ENCODE results near the gene IGF1.
"Not testable (repeated sequence)": the region's sequence is repeated elsewhere in the genome, so short reads cannot be mapped to it uniquely, and the experiment has no call there.

IGF1 gene

DNA sequence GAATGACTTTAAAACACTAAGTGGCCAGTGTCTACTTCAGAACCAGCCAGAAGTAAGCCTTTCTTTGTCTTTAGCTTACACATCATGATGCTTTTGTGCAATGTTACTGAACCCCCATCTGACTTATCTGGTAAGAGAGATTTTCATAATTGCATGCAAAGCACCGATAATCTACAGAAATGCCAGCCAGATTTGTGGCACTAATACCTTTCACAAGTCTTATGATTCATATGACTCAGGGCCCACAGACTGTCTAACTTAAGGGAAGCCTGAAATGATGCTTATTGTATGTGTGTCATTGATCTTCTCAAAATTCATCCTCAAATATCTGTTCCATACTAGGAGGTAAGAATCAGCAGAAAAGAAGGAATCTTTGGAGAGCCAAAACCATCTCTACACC, 18.0 kb downstream of the IGF1 start:
- DNase-seq (ENCODE audit: low spot score), result no peak

DNA sequence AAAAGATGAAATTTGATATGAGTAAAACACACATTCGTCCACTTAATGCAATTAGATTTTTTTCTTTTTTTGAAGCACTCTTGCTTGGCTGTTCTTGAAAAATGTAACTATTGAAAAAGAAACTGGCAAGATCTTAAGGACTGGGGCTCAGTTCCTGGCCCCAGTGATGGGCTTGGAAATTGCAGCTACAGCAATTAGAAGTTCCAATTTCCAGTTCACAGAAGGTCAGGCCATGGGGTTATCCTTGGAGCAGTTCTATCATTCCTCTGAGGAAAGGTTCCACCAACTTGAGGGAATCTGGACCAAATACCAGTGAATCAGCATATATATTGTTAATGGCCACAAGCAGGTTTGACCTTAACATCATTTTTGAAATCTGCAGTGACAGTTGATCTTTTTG, 18.9 kb downstream of the IGF1 start:
- no peak for DNase-seq (ENCODE audit: low spot score)

DNA sequence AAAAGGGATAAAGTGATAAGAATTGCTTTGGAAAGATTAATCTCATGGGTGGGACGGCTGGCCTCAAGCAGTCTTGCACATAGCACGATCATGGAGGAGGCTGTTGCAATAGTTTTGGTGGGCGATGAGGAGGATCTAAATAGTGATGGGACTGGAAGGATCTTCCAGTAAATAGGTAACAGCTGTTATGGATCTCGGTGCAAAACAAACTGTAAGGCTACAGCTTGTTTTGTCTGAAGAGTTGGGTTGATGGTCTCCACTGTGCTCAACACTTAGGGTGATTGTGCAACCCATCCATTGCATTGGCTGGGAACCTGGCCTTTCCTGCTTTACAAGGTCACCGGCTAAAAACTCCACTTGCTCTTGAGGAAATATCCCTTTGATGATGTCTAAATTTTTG, 21.0 kb downstream of the IGF1 start:
- no peak for DNase-seq (ENCODE audit: low spot score)

DNA sequence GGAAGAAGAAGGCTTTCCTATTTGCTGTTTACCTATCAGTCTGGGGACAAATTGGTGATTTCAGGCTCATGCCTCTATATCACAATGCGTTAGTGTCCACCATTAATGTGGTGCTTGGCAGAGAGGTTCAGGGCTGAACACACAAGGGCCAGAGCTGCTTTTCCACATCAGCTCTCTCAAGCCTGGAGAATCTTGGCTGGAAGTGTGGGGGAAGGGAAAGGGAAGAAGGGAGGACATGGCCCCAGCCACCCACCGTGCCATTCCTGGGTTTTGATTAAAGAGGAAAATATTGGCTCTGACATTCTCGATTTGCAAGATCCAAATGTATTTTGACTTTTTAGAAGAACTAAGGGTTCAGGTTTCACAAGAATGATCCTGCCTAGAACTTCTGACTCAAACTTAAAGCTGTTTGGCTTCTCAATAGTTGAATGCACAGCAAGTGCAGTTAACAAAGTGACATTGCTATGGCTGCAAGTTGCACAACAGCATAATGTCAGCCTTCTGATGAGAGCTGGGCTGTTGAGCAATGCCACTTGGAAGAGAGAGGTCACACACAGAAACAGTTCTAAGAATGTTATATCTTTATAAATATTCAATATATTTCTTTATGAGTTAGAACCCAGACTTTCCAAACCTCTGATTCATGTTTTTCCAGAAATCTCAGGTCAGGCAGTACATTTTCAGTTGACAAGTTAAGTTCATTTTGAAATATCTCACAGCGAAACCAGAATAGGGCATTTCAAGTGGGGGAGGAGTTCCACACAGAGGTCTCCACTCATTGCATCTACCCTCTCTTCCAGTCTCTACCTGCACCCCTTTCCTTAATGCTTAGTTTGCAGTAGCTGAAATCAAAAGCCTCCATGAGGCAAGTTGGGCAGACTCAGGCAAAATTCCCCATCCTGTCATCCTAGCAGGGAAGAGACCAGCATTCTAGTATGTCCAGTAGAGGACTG, 25.3 kb downstream of the IGF1 start:
- no peak for DNase-seq (ENCODE audit: low spot score)

DNA sequence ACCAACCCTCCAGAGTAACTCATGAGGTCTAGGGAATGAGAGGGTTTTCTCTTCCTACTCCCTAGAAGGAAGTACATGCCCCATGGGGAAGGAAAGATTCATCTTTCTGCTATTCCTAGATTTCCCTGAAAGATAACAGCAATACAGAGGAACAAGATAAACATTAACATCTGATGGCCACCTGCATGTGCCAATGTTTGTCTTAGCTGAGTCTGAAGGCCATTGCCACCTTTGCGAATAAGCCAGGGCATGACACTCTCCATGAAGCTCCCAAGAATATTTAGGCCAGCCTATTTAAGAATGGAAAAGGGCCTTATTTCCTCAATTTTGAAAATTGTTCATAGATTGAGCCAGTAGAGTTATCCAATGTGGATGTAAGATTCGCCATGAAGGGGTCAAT, 26.0 kb downstream of the IGF1 start:
- no peak for DNase-seq (ENCODE audit: low spot score)

DNA sequence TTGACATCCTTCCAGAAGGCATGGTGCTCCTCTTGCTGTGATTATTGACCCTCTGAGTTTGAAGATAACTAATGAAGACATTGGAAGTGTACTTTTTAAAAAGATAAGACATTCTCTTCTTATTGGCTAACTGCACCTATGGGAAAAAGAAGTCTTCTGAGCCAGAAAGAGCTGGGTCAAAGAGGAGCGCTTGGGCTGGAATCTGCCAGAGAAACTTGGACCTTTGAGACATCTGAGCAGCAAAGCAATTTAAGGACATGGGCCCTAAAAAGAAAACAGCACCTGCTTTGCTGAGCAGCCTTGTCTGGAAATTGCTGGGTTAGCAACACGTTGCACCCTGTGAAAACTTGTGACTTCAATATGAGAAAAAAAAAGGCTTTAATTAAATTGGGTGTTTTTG, 27.8 kb downstream of the IGF1 start:
- no peak for DNase-seq (ENCODE audit: low spot score)

DNA sequence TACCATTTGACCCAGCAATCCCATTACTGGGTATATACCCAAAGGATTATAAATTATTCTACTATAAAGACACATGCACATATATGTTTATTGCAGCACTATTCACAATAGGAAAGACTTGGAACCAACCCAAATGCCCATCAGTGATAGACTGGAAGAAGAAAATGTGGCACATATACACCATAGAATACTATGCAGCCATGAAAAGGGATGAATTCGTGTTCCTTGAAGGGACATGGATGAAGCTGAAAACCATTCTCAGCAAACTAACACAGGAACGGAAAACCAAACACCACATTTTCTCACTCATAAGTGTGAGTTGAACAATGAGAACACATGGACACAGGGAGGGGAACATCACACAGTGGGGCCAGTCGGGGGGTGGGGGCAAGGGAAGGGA, 31.3 kb downstream of the IGF1 start:
- not testable (repeated sequence) for DNase-seq (ENCODE audit: low spot score)

DNA sequence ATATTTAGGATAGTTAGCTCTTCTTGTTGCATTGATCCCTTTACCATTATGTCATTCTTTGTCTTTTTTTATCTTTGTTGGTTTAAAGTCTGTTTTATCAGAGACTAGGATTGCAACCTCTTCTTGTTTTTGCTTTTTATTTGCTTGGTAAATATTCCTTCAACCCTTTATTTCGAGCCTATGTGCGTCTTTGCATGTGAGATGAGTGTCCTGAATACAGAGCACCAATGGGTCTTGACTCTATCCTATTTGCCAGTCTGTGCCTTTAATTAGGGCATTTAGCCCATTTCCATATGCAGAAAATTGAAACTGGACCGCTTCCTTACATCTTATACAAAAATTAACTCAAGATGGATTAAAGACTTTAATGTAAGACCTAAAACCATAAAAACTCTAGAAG, 32.9 kb downstream of the IGF1 start:
- not testable (repeated sequence) for DNase-seq (ENCODE audit: low spot score)

DNA sequence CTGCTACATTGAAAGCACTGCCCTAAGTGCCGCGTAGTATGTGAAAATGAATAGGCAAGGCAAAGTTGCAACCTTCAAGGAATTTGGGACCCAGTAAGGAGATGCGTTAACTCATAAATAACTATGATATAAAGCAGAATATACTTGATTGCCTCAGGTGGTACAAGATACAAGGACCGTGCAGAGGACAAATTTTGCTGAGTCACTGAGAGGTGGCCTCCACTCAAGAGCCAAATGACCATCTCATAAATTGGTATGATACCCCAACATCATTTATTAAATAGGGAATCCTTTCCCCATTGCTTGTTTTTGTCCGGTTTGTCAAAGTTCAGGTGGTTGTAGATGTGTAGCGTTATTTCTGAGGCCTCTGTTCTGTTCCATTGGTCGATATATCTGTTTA, 35.7 kb downstream of the IGF1 start:
- DNase-seq (ENCODE audit: low spot score), result no peak

DNA sequence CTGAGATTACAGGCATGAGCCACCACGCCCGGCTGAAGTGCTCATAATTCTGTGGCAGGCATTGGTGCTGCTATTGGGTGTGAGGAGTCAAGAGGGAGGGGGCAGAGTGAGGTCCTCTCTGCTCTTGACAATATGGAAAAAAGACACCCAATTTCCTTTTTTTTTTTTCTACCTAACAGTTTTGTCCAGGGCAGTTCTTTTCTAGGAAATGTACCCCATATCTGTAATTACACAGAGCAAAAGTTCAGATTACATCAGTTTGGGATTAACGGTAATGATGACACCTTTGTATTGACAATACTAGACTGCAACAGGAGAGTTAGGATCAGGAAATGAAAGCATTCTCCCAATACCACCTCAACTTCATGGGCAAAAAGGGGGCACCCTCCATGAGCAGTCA, 36.3 kb downstream of the IGF1 start:
- no peak for DNase-seq (ENCODE audit: low spot score)

DNA sequence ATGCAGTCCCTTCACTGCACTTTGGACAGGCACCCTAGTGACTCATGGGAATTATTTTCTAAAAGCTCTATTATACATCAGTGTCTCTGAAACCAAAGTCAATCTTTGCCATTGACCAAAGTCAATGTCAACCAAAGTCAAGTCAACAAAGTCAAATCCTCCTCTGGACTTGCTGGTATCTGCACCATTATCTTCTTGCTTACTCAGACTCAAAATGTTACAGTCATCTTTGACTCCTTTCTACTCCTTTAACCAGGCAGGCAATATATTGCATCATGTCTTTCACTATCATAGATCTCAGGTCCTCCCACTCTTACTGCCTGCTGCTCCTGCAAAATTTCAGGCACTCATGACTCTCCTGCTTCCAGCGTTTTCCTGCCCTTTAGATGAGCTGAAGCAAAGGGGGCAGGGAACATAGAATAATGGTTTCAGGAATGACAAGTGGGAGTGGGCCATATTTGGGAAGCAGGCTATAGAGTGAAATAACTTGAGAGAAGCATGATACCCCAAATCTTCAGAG, 39.2 kb downstream of the IGF1 start:
- DNase-seq (ENCODE audit: low spot score), result no peak

DNA sequence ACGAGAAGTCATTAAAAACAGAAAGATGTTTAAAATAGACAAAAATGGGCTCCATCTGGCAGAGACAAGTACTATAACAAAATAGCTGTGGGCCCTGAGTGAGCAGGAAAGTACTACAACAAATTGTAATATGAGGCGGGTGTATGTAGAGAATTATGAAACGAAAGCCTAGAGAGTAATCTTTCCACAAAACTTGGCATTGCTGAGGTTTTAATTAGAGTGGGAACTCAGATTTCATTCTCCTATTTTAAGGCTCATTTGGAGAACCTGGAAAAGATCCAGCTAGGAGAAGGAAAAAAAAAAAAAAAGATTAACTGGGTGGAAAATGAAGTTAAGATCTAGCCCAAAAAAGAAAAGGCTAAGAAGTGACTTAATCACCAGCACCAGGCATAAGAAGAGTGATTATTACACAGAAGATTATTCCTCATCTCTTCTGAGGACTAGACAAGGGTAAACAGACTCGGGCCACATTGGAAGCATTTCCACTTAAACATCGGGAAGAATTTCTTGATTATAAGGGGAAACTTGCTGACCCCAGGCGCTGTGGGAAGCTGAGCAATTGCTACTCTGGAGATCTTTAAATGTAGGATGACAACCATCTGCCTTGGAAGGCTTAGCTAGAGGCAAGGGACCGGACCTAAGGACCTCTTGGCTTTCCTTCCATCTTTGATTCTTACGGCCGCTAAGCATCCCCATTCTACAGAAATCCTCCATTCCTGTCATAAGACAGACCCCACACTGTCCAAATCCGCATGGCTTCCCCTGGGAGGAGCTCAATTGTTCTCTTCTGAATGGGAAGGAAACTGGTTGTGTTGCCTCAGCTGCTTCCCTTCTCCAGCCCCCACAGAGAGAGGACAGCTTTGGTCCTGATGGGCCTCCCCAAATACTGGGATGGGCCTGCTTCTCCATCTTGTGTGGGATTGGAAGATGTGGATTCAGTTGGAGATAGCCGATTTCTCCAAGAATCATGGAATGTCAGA, 40.6 kb downstream of the IGF1 start:
- DNase-seq (ENCODE audit: low spot score), result no peak

DNA sequence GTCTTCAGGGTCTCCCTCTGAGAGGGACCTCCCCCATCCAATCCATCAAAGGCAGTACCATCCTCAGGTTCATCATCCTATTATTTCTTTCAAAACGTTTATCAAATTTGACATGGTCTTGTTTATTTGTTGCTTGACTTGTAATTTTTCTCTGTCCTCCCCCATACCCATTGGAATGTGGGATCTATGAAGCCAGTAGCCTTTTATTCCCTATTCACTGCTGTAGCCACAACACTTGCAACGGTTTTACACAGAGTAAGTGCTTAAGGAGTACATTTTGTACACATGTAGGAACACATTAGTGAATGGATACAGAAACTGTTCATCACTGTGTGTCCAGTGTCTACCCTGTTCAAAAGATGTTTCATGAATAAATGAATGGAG, 41.5 kb downstream of the IGF1 start:
- DNase-seq (ENCODE audit: low spot score), result no peak

DNA sequence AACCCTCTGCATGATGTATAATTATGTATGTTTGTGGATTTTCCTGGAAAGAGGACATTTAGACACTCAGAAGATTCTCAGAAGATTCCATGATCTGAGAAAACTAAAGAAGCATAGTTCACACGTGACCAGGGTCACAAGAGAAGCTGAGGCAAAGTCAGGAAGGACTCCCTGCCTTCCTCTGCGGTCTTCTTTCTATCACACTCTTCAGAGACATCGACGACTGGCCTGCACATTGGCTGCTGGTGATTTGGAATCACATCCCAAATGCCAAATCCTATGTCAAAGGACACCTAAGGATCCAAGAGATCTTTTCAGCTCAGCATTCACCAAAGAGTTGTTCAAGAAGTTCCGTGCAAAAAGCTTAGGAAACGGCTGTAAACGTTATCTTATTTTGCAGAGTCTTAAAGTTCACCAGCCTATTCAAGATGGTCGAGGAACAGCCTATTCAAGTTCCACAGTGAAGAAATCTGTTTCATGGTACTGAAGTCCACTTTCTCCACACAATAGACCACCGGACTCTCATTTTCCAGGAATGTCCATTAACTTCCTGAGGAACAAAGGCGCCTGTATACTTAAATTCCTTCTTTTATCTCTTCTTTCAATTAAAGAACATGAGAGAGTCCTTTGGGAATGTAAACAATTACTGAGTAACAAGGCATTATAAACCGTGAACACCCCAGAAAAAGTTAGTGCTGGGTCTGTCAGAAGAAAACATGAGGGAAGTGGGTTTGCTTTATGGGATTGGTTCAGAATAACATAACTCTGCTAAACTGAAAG, 42.1 kb downstream of the IGF1 start:
- DNase-seq (ENCODE audit: low spot score), result no peak

DNA sequence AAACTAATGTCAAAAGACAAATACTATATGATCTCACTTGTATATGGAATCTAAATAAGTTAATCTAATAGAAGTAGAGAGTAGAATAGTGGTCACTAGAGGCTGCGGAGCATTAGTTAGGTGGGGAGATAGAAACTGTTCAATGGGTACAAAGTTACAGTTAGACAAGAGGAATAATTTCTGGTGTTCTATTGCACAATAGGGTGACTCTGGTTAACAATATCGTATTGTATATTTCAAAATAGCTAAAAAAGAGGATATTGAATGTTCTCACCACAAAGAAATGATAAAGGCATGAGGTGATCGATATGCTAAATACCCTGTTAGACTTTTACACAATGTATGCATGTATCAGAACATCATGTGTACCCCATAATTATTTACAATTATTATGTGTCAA, 42.9 kb downstream of the IGF1 start:
- DNase-seq (ENCODE audit: low spot score), result no peak

DNA sequence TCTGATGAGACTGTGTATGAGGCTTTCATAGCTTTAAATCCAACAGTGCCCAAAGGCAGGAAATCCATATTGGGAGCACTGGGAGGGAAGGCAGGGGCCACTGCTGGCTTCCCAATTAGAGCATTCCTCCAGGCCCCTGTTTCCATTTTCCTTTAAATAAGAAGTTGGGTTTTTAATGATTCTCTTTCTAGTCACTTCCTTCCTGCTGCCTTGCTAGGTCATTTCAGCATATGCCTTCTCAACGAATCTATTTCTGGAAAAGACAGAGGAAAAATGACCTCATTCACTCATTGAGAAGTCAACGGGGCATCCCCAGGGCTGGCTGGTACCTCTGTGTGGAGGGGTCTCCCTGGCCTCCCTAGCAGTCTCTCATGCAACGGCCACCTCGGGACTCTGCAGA, 43.5 kb downstream of the IGF1 start:
- DNase-seq (ENCODE audit: low spot score), result no peak

DNA sequence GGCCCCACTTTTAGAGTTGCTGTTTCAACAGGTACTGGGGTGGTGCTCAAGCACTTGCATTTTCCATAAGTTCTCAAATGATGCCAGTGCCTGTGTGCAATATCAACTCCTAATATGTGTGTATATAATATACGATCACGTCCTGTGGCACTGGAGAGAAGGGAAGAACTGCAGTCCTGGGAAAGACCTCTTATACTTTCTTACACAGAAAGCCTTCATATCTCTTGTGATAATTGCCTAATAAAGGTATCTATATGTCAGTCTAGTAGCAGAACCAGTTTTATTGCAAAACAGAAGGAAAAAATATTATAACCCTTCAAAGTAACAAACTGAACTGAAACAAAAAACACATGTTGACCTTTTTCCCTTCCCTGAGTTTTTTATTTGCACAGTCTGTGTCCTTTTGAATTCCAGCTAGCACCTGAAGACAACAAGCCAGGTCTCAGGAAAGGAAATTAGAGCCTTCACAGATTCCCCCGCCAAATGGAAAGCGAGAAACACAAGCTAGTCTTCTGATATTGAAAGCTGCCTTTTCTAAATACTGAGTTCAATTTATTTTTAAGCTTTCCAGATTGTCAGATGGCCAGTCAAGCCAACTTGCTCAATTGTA, 44.4 kb downstream of the IGF1 start:
- DNase-seq (ENCODE audit: low spot score), result no peak

DNA sequence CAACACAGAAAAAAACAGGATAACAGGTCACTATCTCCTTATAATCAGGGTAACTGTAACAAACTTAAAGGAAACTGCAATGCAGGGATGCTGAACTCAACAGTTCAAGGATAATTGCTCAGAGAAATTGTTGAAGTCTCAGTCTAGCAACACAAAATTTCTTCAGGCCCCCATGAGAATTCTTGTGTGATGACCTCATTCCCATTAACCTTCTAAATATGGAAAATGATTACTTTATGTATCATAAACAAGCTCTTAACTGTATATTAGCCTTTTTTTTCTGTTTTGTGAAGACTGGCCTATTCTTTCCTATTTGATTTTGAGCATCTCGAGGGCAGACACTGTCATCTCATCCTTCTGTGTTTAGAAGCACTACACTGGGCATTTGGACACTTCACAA, 47.1 kb downstream of the IGF1 start:
- no peak for DNase-seq (ENCODE audit: low spot score)

DNA sequence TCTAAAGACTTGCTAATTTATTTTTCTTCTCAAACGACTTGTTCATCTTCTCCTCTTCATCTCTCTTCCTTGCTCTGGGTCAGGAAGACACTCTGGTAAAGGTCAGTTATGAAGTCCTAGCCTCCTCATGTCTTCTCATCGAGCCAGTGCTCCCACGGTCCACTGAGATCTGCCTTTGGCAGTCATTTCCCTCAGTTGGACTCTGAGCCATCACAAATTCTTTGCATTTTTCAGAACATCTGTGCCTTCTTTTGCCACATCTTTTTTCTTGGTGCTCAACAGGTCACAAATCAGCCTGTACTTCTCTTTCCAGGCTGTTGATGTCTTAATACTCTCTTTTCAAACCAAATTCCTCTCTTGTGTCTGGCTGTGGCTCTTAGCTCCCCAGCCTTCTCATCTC, 49.7 kb downstream of the IGF1 start:
- no peak for DNase-seq (ENCODE audit: low spot score)

DNA sequence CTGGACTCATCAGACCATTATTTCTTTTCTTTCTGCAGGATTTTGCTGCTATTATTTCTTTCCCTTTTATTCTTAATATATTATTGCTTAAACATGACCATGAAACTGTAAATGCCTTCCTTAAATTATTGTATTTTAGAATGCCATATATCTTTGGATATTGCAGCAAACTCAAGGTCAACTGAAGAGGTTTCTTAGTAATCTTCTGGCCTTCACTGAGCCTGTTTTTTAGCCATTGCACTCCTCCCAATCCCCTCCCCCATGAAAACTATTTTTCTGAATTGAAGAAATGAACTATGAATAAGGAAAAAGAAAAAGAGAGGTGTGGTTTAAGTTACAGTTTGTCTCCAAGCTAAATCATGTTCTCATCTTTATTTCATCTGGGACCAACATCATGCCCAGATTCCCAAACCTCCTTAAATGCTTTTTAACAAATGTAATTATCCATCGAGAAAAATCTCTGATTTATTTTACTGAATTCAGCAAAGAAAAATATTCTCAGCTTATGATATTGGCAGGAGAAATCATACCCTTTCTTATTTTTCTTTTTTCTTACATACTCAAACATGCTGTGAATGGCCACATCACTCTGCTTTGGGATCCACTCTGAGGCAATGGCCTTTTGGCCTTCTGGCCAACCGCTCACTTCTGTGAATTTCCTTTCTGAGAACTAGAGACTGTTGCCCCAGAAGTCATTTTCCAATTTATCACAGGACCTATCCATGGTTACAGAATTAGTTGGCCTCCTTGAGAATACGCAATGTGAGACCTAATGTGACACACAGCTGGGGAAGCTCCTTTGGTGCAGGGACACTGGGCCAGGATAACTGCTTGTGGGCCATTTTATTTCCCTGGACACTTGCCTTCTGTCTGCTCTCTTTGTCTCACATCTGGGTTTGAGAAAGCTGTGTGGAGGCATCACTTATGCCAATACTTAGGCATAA, 50.9 kb downstream of the IGF1 start:
- DNase-seq (ENCODE audit: low spot score), result no peak

All from pons (tissue), 1 donor.